BLaER1 treated with 17β-estradiol and CSF1 and Interleukin-3, amounts not matched to agents 10 nM and 100 nM (cell line): ENCODE data around the gene TMEM72.

Source experiments
- H3K27ac ChIP-seq, 11 experiments: shearing (Covaris generic); formaldehyde crosslinking; 2 replicates each; pipeline ENCODE4 v1.8.1; 2022
- H3K27me3 ChIP-seq, 11 experiments: shearing (Covaris generic); formaldehyde crosslinking; 2 replicates each; pipeline ENCODE4 v1.8.1; 2022
- H3K36me3 ChIP-seq, 11 experiments: shearing (Covaris generic); formaldehyde crosslinking; 2 replicates each; pipeline ENCODE4 v1.8.1; 2022
- H3K4me1 ChIP-seq, 10 experiments: shearing (Covaris generic); formaldehyde crosslinking; 2 replicates each; pipeline ENCODE4 v1.8.1; 2022
- H3K4me2 ChIP-seq, 11 experiments: shearing (Covaris generic); formaldehyde crosslinking; 2 replicates each; pipeline ENCODE4 v1.8.1; 2022
- H3K4me3 ChIP-seq, 10 experiments: shearing (Covaris generic); formaldehyde crosslinking; 2 replicates each; pipeline ENCODE4 v1.8.1; 2022
- H3K9ac ChIP-seq, 11 experiments: shearing (Covaris generic); formaldehyde crosslinking; 2 replicates each; pipeline ENCODE4 v1.8.1; 2022
- H3K9me3 ChIP-seq, 11 experiments: shearing (Covaris generic); formaldehyde crosslinking; replicated peaks in 1 of 11; 2 replicates each; pipeline ENCODE4 v1.8.1; 2022
- H4K20me1 ChIP-seq, 11 experiments: shearing (Covaris generic); formaldehyde crosslinking; 2 replicates each; pipeline ENCODE4 v1.8.1; 2022
- Cebpa-rat ChIP-seq, 11 experiments: shearing (Covaris generic); IDR thresholded peaks; 2 replicates each; pipeline ENCODE4 v1.8.1; 2022

TMEM72 gene

DNA sequence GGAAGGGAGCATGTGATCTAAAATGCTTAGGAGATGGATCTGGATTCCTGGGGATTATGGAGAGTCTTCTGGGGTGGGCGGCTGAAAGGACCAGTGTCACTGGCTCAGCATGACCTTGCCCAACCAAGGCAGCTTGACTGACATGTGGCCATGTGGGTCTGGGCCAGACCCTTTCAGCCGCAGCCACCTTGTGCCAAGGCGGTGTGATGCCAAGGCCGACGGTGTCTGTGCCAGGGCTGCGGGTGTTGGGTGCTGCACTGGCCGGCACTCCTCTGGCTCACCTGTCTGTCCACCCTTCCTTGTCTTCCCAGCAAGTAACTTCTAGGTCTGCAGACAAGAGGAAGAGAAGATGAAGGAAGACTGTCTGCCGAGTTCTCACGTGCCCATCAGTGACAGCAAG is 58.7 kb downstream of the TMEM72 start:
- H3K27me3 ChIP-seq, result no peaks in the 10 kb centered on the region
- no peaks in the 10 kb centered on the region for H3K9me3 ChIP-seq
- peaks cover 0 to 8% (median 0%) of the 10 kb centered on the region in 11 experiments; a peak in 1 of 22 replicates for H4K20me1 ChIP-seq
- H3K9ac ChIP-seq, result peak overlapping the region in 9 of 11 experiments; percentile 21 to 92 (median 87); a peak in 13 of 22 replicates
- H3K4me2 ChIP-seq, result peak overlapping the region in 9 of 11 experiments; percentile 98 to 100 (median 99); a peak in 16 of 22 replicates
- peaks cover 74 to 99% (median 97%) of the 10 kb centered on the region in 10 experiments for H3K4me1 ChIP-seq
- no peak for TF ChIP-seq Cebpa-rat (IDR thresholded peaks at IDR 0.05)
- H3K36me3 ChIP-seq, result peaks cover 0 to 72% (median 34%) of the 10 kb centered on the region in 11 experiments; a peak in 18 of 22 replicates
- H3K27ac ChIP-seq, result peak overlapping the region; percentile 80 to 98 (median 93)
- peak overlapping the region in 4 of 10 experiments; percentile 24 to 37 (median 31); a peak in 3 of 20 replicates for H3K4me3 ChIP-seq

DNA sequence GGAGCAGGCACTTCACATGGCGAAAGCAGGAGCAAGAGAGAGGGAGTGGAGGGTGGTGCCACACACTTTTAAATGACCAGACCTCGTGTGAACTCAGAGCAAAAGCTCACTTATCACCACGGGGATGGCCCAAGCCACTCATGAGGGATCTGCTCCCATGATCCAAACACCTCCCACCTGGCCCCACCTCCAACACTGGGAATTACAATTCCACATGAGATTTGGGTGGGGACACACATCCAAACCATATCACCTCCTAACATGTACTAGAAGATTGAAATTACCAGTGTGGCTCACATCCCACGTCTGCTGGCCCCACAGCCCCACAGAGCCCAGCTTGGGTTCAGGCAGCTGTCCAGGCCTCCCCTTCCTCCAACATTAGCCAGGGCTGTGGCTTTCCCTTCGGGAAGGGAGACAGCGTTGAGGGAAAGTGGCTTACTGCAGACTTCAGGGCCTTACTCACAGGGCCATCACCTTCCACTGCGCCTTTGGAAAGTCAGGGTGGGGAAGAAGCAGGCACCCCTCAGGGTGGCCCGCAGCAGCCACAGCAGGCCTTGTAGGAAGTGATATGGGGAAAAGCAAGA is 59.8 kb downstream of the TMEM72 start:
- peaks cover 72 to 97% (median 94%) of the 10 kb centered on the region in 10 experiments for H3K4me1 ChIP-seq
- H3K27me3 ChIP-seq, result no peaks in the 10 kb centered on the region
- H3K9me3 ChIP-seq, result no peaks in the 10 kb centered on the region
- H3K4me3 ChIP-seq, result peak overlapping the region in 1 of 10 experiments; percentile 5; a peak in 1 of 20 replicates
- H3K36me3 ChIP-seq, result peaks cover 0 to 66% (median 34%) of the 10 kb centered on the region in 11 experiments; a peak in 18 of 22 replicates
- no peak for TF ChIP-seq Cebpa-rat (IDR thresholded peaks at IDR 0.05)
- H3K9ac ChIP-seq, result peak overlapping the region in 4 of 11 experiments; percentile 9 to 76 (median 48); a peak in 5 of 22 replicates
- H3K4me2 ChIP-seq, result peak overlapping the region in 7 of 11 experiments; percentile 9 to 100 (median 99); a peak in 12 of 22 replicates
- peak overlapping the region in 10 of 11 experiments; percentile 23 to 98 (median 92); a peak in 19 of 22 replicates for H3K27ac ChIP-seq
- peaks cover 0 to 11% (median 0%) of the 10 kb centered on the region in 11 experiments; a peak in 4 of 22 replicates for H4K20me1 ChIP-seq

DNA sequence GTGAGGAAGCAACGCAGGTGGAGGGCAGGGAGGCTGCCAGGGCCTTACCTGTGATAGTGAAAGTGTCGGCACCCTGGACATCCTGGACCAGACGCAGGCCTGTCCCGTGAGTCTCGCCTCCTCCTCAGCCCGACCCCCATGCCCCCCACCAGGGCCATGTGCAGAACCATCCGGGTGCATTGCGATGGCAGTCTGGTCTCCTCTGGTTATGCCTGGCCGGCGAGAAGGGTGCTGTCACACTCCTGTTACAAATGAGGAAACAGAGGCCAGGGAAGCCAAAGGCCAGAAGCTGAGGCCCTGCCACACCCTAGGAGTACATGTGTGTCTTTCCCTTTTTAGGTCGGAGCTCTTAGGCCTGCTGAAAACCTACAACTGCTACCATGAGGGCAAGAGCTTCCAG is 60.3 kb downstream of the TMEM72 start:
- peak overlapping the region in 10 of 11 experiments; percentile 23 to 98 (median 92); a peak in 19 of 22 replicates for H3K27ac ChIP-seq
- no peak for TF ChIP-seq Cebpa-rat (IDR thresholded peaks at IDR 0.05)

GRCh38 chr10:44971935-44972757 is 61.0 kb downstream of the TMEM72 start:
- H3K4me3 ChIP-seq, result peak overlapping the region in 2 of 10 experiments; percentile 51 to 52; a peak in 3 of 20 replicates
- peaks cover 72 to 97% (median 94%) of the 10 kb centered on the region in 10 experiments for H3K4me1 ChIP-seq
- H3K27me3 ChIP-seq, result no peaks in the 10 kb centered on the region
- H3K27ac ChIP-seq, result peak overlapping the region; percentile 55 to 98 (median 90); a peak in 21 of 22 replicates
- H3K4me2 ChIP-seq, result peak overlapping the region; percentile 90 to 100 (median 97)
- peaks cover 0 to 78% (median 35%) of the 10 kb centered on the region in 11 experiments; a peak in 18 of 22 replicates for H3K36me3 ChIP-seq
- H4K20me1 ChIP-seq, result peaks cover 0 to 23% (median 6%) of the 10 kb centered on the region in 11 experiments; a peak in 7 of 22 replicates
- peak overlapping the region in 8 of 11 experiments; percentile 34 to 83 (median 76); a peak in 11 of 22 replicates for H3K9ac ChIP-seq
- no peaks in the 10 kb centered on the region for H3K9me3 ChIP-seq
- TF ChIP-seq Cebpa-rat (IDR thresholded peaks at IDR 0.05), result no peak

More for the DNA sequence above, 60.3 kb downstream of the TMEM72 start:
- Histone ChIP-seq H3K27me3 (no peaks in the 10 kb centered on the region), H3K4me3 (peak overlapping the region in 2 of 10 experiments; percentile 5 to 6; a peak in 1 of 20 replicates), H3K9me3 (no peaks in the 10 kb centered on the region), H3K4me1 (peaks cover 72 to 97% (median 94%) of the 10 kb centered on the region in 10 experiments), H3K36me3 (peaks cover 0 to 71% (median 34%) of the 10 kb centered on the region in 11 experiments; a peak in 18 of 22 replicates), H3K9ac (peak overlapping the region in 5 of 11 experiments; percentile 9 to 76 (median 69); a peak in 6 of 22 replicates), H4K20me1 (peaks cover 0 to 16% (median 2%) of the 10 kb centered on the region in 11 experiments; a peak in 7 of 22 replicates), H3K4me2 (peak overlapping the region in 7 of 11 experiments; percentile 9 to 100 (median 99); a peak in 13 of 22 replicates)

GRCh38 chr10:44972874-44973306 is 61.8 kb downstream of the TMEM72 start:
- no peak for TF ChIP-seq Cebpa-rat (IDR thresholded peaks at IDR 0.05)
- Histone ChIP-seq H3K36me3 (peaks cover 0 to 86% (median 36%) of the 10 kb centered on the region in 11 experiments; a peak in 18 of 22 replicates), H3K4me2 (peak overlapping the region; percentile 90 to 100 (median 97)), H3K9ac (peak overlapping the region; percentile 34 to 83 (median 76); a peak in 20 of 22 replicates), H4K20me1 (peaks cover 0 to 31% (median 12%) of the 10 kb centered on the region in 11 experiments; a peak in 7 of 22 replicates), H3K27me3 (no peaks in the 10 kb centered on the region), H3K4me1 (peaks cover 72 to 97% (median 94%) of the 10 kb centered on the region in 10 experiments), H3K4me3 (peak overlapping the region in 6 of 10 experiments; percentile 6 to 52 (median 44); a peak in 9 of 20 replicates), H3K27ac (peak overlapping the region; percentile 55 to 98 (median 90); a peak in 21 of 22 replicates), H3K9me3 (no peaks in the 10 kb centered on the region)

DNA sequence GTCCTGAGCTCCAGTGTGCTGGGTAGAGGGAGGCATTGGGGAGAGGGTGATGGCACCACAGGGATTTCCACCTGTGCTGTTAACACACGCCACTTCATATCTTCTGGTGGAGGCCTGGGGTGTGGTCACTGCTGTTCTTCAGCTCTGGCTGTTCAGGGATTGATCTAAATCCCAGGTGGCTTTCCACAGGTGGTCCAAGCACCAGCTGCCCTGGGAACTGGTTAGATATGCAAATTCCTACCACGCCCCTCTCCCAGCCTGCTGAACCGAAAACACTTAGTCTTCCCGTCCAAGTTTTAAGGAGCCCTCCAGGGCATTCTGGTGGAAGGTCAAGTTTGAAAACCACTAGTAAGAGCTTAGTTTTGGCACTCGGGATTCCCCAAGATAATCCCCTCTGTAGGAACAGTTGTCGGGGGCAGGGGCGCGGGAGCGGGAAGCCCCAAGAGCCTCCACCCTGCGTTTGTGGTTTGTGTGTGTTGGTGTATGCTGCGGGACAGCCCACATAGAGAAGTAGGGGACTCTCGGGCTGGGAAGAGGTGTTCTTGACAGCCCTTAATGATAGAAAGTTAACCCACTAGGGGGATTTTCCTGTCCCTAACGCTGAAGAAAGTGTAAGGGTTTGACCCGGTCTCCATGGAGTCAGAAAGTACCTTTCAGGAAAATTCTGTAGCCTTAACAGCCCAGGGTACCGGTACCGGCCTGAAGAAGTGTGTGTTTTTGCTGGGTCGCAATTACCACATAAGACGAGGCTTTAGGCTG is 62.4 kb downstream of the TMEM72 start:
- H3K4me1 ChIP-seq, result peaks cover 72 to 99% (median 96%) of the 10 kb centered on the region in 10 experiments
- H4K20me1 ChIP-seq, result peaks cover 0 to 37% (median 12%) of the 10 kb centered on the region in 11 experiments; a peak in 8 of 22 replicates
- H3K27me3 ChIP-seq, result no peaks in the 10 kb centered on the region
- peak overlapping the region; percentile 55 to 98 (median 90) for H3K27ac ChIP-seq
- H3K9ac ChIP-seq, result peak overlapping the region; percentile 69 to 83 (median 76)
- H3K9me3 ChIP-seq, result no peaks in the 10 kb centered on the region
- no peak for TF ChIP-seq Cebpa-rat (IDR thresholded peaks at IDR 0.05)
- H3K4me3 ChIP-seq, result peak overlapping the region in 9 of 10 experiments; percentile 9 to 62 (median 44); a peak in 14 of 20 replicates
- peaks cover 0 to 91% (median 36%) of the 10 kb centered on the region in 11 experiments; a peak in 18 of 22 replicates for H3K36me3 ChIP-seq
- peak overlapping the region; percentile 90 to 100 (median 97) for H3K4me2 ChIP-seq

DNA sequence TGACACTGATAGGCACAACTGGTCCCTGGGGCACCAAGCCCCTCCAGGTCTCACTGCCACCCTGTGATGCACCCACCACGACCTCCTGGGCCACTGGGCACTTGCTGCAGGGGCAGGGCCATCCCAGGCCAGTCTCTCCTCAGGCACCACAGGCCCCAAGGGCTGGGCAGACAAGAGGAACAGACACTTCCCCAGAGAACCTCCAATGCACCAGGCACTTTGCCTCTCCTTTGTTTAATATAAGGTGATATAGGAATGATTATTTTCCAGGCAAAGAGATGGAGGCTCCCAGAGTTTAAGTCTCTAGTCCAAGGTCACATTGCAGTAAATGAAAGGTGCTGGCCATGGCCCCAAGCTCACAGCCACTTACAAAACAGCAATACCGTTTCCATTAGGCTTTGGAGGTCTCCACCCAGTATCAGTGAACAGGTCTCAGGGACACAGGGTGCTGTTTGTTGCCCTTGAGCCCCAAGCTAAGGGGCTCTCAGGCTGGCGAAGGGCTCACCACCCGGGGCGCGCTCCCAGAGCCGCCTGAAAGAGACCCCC is 63.0 kb downstream of the TMEM72 start:
- H3K27ac ChIP-seq, result peak overlapping the region; percentile 55 to 98 (median 90)
- H3K4me3 ChIP-seq, result peak overlapping the region; percentile 22 to 62 (median 48)
- peaks cover 0 to 38% (median 12%) of the 10 kb centered on the region in 11 experiments; a peak in 9 of 22 replicates for H4K20me1 ChIP-seq
- peak overlapping the region; percentile 69 to 83 (median 76) for H3K9ac ChIP-seq
- H3K9me3 ChIP-seq, result no peaks in the 10 kb centered on the region
- no peaks in the 10 kb centered on the region for H3K27me3 ChIP-seq
- peaks cover 0 to 88% (median 36%) of the 10 kb centered on the region in 11 experiments; a peak in 18 of 22 replicates for H3K36me3 ChIP-seq
- peaks cover 72 to 99% (median 96%) of the 10 kb centered on the region in 10 experiments for H3K4me1 ChIP-seq
- no peak for TF ChIP-seq Cebpa-rat (IDR thresholded peaks at IDR 0.05)
- H3K4me2 ChIP-seq, result peak overlapping the region; percentile 90 to 100 (median 97)
